ENCODE data around the gene AKAIN1.

Gene AKAIN1

GRCh38 chr18:5110266-5110665 lies 86.8 kb downstream of the AKAIN1 start:
- no peaks in the 10 kb centered on the region for H3K27me3 ChIP-seq (ENCODE audit: low read length)
- no peak overlapping the region for H3K27ac ChIP-seq (ENCODE audit: low read depth, low read length)
- no peaks in the 10 kb centered on the region for H3K9me2 ChIP-seq (replicated peaks; ENCODE audit: insufficient read depth, low read length)
- no peak overlapping the region for H3K4me2 ChIP-seq (ENCODE audit: low read depth, low read length, poor library complexity, severe bottlenecking)
- H4K20me1 ChIP-seq (ENCODE audit: low read depth, low read length) = no peaks in the 10 kb centered on the region
- no peaks in the 10 kb centered on the region for H3K36me3 ChIP-seq (ENCODE audit: low read length)
- TF ChIP-seq EZH2phosphoT487 (conservative IDR thresholded peaks at IDR 0.05; ENCODE audit: low read length) = no peak
- TF ChIP-seq CTCF (IDR thresholded peaks at IDR 0.05; ENCODE audit: insufficient read depth, low read length, poor library complexity, severe bottlenecking) = no peak
- no peak overlapping the region for H3K4me3 ChIP-seq (ENCODE audit: insufficient read depth, low read length, poor library complexity, severe bottlenecking)
- H2AFZ ChIP-seq (ENCODE audit: low read depth, low read length, severe bottlenecking) = no peak overlapping the region
- H3F3A ChIP-seq (ENCODE audit: insufficient read depth) = no peaks in the 10 kb centered on the region
- H3K9ac ChIP-seq (ENCODE audit: low read length) = no peak overlapping the region
- H3K9me3 ChIP-seq (ENCODE audit: insufficient read depth, low read length) = no peaks in the 10 kb centered on the region
- H3K79me2 ChIP-seq (ENCODE audit: insufficient read depth, low read length) = no peaks in the 10 kb centered on the region

- Histone ChIP-seq H3K4me2 (ENCODE audit: low read depth, low read length, poor library complexity, severe bottlenecking) (no peak overlapping the region), H3K27me3 (ENCODE audit: low read length) (no peaks in the 10 kb centered on the region), H3K9me2 (replicated peaks; ENCODE audit: insufficient read depth, low read length) (no peaks in the 10 kb centered on the region), H3K79me2 (ENCODE audit: insufficient read depth, low read length) (no peaks in the 10 kb centered on the region), H2AFZ (ENCODE audit: low read depth, low read length, severe bottlenecking) (no peak overlapping the region), H3K27ac (ENCODE audit: low read depth, low read length) (no peak overlapping the region), H3K9me3 (ENCODE audit: insufficient read depth, low read length) (no peaks in the 10 kb centered on the region), H4K20me1 (ENCODE audit: low read depth, low read length) (no peaks in the 10 kb centered on the region), H3K36me3 (ENCODE audit: low read length) (no peaks in the 10 kb centered on the region), H3K4me3 (ENCODE audit: insufficient read depth, low read length, poor library complexity, severe bottlenecking) (no peak overlapping the region), H3K9ac (ENCODE audit: low read length) (no peak overlapping the region), H3F3A (ENCODE audit: insufficient read depth) (no peaks in the 10 kb centered on the region)
- TF ChIP-seq CTCF (IDR thresholded peaks at IDR 0.05; ENCODE audit: insufficient read depth, low read length, poor library complexity, severe bottlenecking) = no peak
- no peak for TF ChIP-seq EZH2phosphoT487 (conservative IDR thresholded peaks at IDR 0.05; ENCODE audit: low read length)
Observed at GRCh38 chr18:5107988-5108387, 89.1 kb downstream of the AKAIN1 start.

GRCh38 chr18:5106730-5107129 lies 90.3 kb downstream of the AKAIN1 start:
- no peaks in the 10 kb centered on the region for H3K79me2 ChIP-seq (ENCODE audit: insufficient read depth, low read length)
- H3K4me3 ChIP-seq (ENCODE audit: insufficient read depth, low read length, poor library complexity, severe bottlenecking) = no peak overlapping the region
- no peaks in the 10 kb centered on the region for H3K27me3 ChIP-seq (ENCODE audit: low read length)
- H3F3A ChIP-seq (ENCODE audit: insufficient read depth) = no peaks in the 10 kb centered on the region
- no peak overlapping the region for H3K27ac ChIP-seq (ENCODE audit: low read depth, low read length)
- no peaks in the 10 kb centered on the region for H3K9me3 ChIP-seq (ENCODE audit: insufficient read depth, low read length)
- H3K9me2 ChIP-seq (replicated peaks; ENCODE audit: insufficient read depth, low read length) = no peaks in the 10 kb centered on the region
- no peak overlapping the region for H2AFZ ChIP-seq (ENCODE audit: low read depth, low read length, severe bottlenecking)
- no peak overlapping the region for H3K9ac ChIP-seq (ENCODE audit: low read length)
- H4K20me1 ChIP-seq (ENCODE audit: low read depth, low read length) = no peaks in the 10 kb centered on the region
- no peaks in the 10 kb centered on the region for H3K36me3 ChIP-seq (ENCODE audit: low read length)
- H3K4me2 ChIP-seq (ENCODE audit: low read depth, low read length, poor library complexity, severe bottlenecking) = no peak overlapping the region
- TF ChIP-seq CTCF (IDR thresholded peaks at IDR 0.05; ENCODE audit: insufficient read depth, low read length, poor library complexity, severe bottlenecking) (peak; percentile 26), EZH2phosphoT487 (conservative IDR thresholded peaks at IDR 0.05; ENCODE audit: low read length) (no peak)

All from SU-DHL-6 (cell line).